Fibroblast of the aortic adventitia (primary cell): ENCODE measurements around the gene PSME3. TPM values are rescaled to one million over a fixed set of nuclear protein-coding genes. Genes with fewer than 3 reads are reported as not detected.
"Not testable (repeated sequence)": the region's sequence is repeated elsewhere in the genome, so short reads cannot be mapped to it uniquely, and the experiment has no call there.

ENCODE experiments used
- DNase-seq: peaks from one replicate; pipeline ENCODE4 v3.0.0-alpha.2; 2010; ENCODE audit warnings: low read depth
- H3K4me3 ChIP-seq: 2 replicates; pipeline ENCODE4 v1.5.1; 2011; ENCODE audit warnings: low read depth, mild to moderate bottlenecking, control low read depth, low read length, moderate library complexity
- CTCF ChIP-seq: IDR thresholded peaks from 2 replicates; pipeline ENCODE4 v1.5.1; 2011; ENCODE audit warnings: mild to moderate bottlenecking, low read length, control low read depth, inconsistent platforms; ENCODE audit not compliant: insufficient read depth
- total RNA-seq: library from RNA; depleted of rRNA; stranded (reverse); fragments of >200 nt; gene quantifications from 2 replicates; pipeline ENCODE4 v1.2.3, GENCODE V29; 2012; ENCODE audit warnings: low replicate concordance

PSME3 gene
- total RNA-seq, 1 donor: 101 TPM

- no peak for TF ChIP-seq CTCF
- H3K4me3 ChIP-seq: no peak overlapping the region
- no peak for DNase-seq
Measured at GRCh38 chr17:42857389-42857788, 24.2 kb downstream of the PSME3 start.

- TF ChIP-seq CTCF: no peak
- no peak overlapping the region for H3K4me3 ChIP-seq
- no peak for DNase-seq
Measured at GRCh38 chr17:42865638-42866094, 32.5 kb downstream of the PSME3 start.

GRCh38 chr17:42866216-42866615 lies 33.0 kb downstream of the PSME3 start:
- DNase-seq: no peak
- H3K4me3 ChIP-seq: no peak overlapping the region
- no peak for TF ChIP-seq CTCF

- no peak for TF ChIP-seq CTCF
- no peak overlapping the region for H3K4me3 ChIP-seq
- DNase-seq: no peak
Measured at GRCh38 chr17:42866631-42867575, 33.7 kb downstream of the PSME3 start.

GRCh38 chr17:42867694-42868261 lies 34.6 kb downstream of the PSME3 start:
- DNase-seq, H3K4me3 ChIP-seq: not testable (repeated sequence)

GRCh38 chr17:42868338-42868737 lies 35.1 kb downstream of the PSME3 start:
- TF ChIP-seq CTCF: no peak
- no peak for DNase-seq

GRCh38 chr17:42871647-42872046 lies 38.5 kb downstream of the PSME3 start:
- TF ChIP-seq CTCF: no peak
- DNase-seq: no peak

More at GRCh38 chr17:42868338-42868737, 35.1 kb downstream of the PSME3 start:
- H3K4me3 ChIP-seq: no peak overlapping the region

More at GRCh38 chr17:42871647-42872046, 38.5 kb downstream of the PSME3 start:
- H3K4me3 ChIP-seq: no peak overlapping the region
